Hindlimb muscle (tissue), 1 donor: ENCODE measurements around the gene ZNF772. TPM values are rescaled to one million over a fixed set of nuclear protein-coding genes. Genes with fewer than 3 reads are reported as not detected.
"Not testable (repeated sequence)": the region's sequence is repeated elsewhere in the genome, so short reads cannot be mapped to it uniquely, and the experiment has no call there.

Experiments used
- DNase-seq: peaks from one replicate; pipeline ENCODE4 v3.0.0-alpha.2; 2013
- polyA plus RNA-seq: library from polyadenylated mRNA; unstranded; fragments of 120-200 nt; gene quantifications from one replicate; pipeline ENCODE4 v1.2.1, GENCODE V29; 2013; ENCODE audit not compliant: insufficient read length

ZNF772 gene
- 9.9 TPM for polyA plus RNA-seq

DNA sequence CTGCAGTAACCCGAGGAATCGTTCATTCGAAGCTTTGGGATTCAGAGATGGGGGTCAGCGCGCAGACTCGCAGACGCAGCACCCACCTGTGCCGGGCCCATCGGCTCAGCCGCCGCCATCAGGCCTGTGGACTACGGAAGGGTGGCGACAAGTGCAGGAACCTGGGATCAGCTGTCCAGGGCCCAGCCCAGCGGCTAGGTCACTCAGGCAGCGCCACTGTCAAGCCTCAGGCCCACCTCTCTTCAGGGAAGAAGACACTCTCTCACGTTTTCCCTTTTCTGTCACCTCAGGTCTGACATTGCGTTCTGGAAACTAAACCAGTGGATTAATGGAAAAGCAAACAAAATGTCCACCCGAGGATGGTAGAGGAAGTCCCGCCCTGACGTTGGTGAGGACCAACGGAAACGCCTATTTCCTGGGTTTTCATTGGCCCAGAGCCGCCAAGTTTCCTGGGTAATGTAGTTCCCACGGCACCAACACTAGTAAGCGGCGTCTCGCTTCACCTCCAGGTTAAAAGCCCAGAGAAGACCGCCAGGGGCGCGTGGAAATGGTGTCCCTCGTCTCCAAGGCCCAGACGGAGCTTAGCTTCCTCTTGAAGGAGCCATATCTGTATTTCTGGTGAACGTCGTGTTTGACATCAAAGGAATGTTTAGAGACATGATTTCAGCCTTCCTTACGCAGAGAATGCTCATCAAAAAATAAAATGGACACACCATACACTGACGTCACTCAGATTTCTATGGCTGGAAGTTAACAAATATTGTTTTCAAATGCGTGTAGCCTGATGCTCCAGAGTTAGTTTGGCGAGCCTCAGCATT is at the start of gene ZNF772:
TSS of gene ZNF772 (minus strand) at position 376 of the 818 bp plus-strand sequence. CDS start at position 119, 257 bp downstream.
- DNase-seq = peak; percentile 92

DNA sequence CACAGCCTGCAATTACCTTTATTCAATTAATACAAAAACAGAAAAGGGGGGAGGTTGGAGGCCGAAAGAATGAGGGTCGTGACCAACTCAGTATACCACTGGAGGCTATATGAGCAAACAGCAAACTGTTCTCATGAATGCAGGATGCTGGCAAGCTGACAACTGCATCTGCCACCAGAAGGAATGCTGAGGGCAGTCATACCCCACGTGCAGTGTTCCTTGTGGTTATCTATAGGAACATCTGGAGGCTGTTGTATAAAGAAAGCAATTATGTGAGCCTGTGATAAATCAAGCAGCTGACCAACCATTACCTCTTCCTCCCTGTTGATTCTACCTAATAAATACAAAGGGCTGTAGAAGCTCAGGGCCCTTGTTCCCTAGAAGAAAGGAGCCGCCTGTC is 40.7 kb upstream of the ZNF772 start:
- not testable (repeated sequence) for DNase-seq

DNA sequence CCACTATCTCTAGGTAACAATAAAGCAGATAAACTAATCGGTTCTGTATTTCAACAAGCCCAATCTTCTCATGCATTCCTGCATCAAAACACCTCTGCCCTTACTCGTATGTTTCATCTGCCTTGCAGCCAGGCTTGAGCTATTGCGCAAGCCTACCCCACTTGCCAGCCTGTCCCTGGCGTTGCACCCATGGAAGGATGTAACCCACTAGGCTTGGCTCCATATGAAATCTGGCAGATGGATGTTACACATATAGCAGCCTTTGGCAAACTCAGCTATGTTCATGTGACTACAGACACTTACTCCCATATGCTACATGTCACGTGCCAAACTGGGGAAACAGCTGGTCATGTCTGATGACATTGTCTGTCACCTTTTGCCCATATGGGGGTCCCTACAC is 37.9 kb upstream of the ZNF772 start:
- DNase-seq = no peak

DNA sequence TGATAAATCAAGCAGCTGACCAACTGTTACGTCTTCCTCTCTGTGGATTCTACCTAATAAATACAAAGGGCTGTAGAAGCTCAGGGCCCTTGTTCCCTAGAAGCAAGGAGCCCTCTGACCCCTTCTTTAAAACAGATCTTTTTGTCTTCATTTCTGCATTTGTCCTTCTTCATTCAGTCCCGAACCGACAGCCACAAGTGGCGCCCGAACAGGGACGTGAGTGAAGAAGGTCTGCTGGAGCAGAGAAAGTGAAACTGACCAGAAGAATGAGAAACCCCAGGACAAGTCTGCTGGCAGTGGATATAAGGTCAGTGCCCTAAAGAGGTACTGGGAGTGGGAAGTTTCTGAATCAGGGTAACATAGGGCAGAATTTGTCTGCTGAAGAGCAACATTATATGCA is 35.5 kb upstream of the ZNF772 start:
- DNase-seq = no peak

DNA sequence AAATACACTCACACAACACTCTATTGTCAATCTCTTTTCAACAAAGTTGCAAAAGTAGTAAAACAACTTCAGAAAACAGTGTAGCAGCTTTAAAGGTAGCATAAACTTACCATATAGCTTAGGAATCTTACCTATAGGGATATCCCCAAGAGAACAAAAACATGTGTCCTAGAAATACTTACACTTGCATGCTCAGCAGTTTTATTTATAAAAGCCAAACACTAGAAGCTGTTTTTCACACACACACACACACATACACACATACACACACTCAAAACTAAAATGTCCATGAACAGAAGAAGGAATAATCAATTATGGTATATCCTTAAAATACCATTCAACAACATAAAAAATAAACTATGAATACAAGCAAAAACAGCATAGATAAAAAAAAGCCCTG is 34.1 kb upstream of the ZNF772 start:
- no peak for DNase-seq

DNA sequence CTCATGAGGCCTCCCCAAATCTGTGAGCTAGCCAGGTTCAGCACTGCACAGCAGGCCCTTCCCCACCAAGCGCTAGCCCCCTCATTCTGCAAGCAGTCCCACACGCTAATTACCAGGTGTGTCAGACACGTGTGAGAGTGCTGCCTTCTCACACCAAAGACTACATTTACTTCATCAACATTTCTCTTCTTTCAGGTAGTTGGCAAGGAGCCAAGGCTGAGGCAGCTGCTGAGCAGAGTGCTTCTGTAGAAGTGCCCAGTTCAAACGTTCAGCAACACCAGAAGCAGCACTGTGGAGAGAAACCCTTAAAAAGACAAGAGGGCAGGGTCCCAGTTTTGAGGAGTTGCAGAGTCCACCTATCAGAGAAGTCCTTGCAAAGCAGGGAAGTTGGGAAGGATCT is 28.8 kb upstream of the ZNF772 start:
- no peak for DNase-seq

DNA sequence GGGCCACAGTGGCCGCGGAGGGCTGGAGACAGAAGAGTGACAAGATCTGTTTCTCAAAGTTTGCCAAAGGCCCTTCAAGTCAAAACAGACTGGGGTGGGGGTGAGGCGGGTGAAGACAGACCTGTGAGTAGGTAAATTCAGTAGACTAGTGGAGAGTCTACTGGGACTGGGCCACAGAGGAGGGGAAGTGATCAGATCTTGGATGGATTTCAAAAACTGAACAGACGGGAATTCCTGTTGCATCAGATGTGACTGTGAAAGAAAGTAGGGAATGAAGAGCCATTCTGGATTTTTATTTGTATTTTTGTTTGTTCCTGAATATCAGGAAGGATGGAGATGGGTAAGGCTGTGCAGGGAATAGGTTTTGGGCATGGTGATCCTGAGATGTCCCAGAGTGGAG is 23.0 kb upstream of the ZNF772 start:
- not testable (repeated sequence) for DNase-seq

DNA sequence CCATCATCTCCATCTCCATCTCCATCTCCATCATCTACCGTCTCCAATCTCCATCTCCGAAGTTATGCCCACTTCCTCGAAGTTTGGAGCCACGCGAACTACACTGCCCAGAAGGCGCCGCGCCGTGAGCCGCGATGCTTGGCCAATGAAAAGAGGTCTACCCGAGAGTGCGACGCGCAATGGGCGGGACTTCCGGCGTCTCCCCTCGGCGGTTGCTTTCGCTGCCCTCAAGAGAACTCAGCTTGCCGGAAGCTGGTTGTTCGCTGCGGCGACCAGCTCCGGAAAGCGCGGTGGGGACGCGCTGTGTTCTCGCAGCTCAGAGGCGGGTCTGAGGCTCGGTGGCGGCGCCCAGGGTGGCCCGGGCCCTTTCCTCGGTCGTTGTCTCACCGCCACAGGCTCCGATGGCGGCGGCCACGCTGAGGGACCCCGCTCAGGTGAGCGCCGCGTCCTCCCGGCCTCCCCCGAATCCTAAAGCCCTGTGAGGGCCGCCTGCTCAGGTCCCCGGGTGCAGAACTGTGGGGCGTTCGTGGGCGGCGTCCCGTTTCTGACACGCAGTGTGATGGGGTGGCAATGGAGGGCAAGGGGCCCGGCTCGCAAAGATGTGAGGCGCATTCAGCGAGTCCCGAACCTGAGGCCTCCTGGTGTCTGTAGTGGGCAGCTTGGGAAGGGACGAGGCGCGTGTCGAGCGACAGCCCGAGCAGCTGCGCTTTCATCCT is 22.5 kb upstream of the ZNF772 start, which contains the start of gene ZNF773:
TSS of gene ZNF773 (plus strand) at position 259 of the 716 bp plus-strand sequence. CDS start at position 402, 143 bp downstream.
- DNase-seq = peak; percentile 96

DNA sequence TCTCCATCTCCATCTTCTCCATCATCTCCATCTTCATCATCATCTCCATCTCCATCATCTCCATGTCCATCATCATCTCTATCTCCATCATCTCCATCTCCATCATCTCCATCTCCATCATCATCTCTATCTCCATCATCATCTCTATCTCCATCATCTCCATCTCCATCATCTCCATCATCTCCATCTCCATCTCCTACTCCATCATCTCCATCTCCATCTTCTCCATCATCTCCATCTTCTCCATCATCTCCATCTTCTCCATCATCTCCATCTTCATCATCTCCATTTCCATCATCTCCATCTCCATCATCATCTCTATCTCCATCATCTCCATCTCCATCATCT is 21.9 kb upstream of the ZNF772 start:
- not testable (repeated sequence) for DNase-seq

DNA sequence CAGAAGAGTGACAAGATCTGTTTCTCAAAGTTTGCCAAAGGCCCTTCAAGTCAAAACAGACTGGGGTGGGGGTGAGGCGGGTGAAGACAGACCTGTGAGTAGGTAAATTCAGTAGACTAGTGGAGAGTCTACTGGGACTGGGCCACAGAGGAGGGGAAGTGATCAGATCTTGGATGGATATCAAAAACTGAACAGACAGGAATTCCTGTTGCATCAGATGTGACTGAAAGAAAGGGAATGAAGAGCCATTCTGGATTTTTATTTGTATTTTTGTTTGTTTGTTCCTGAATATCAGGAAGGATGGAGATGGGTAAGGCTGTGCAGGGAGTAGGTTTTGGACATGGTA is 10.9 kb upstream of the ZNF772 start:
- not testable (repeated sequence) for DNase-seq

DNA sequence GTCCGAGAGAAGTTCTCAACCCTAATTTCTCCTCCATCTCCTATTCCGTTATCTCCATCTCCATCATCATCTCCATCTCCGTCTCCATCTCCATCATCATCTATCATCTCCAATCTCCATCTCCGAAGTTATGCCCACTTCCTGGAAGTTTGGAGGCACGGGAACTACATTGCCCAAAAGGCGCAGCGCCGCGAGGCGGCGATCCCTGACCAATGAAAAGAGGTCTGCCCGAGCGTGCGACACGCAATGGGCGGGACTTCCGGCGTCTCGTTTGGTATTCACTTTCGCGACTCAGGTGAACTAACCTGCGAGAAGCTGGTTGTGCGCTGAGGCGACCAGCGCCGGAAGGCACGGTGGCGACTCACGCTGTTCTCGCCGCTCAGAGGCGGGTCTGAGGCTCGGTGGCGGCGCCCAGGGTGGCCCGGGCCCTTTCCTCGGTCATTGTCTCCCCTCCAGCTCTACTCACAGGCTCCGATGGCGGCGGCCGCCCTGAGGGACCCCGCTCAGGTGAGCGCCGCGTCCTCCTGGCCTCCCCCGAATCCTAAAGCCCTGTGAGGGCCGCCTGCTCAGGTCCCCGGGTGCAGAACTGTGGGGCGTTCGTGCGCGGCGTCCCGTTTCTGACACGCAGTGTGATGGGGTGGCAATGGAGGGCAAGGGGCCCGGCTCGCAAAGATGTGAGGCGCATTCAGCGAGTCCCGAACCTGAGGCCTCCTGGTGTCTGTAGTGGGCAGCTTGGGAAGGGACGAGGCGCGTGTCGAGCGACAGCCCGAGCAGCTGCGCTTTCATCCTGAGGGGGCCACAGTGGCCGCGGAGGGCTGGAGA is 10.3 kb upstream of the ZNF772 start, which contains the start of gene ZNF419:
TSS of gene ZNF419 (plus strand) at position 274 of the 822 bp plus-strand sequence. CDS start at position 475, 201 bp downstream.
- peak; percentile 93 for DNase-seq

DNA sequence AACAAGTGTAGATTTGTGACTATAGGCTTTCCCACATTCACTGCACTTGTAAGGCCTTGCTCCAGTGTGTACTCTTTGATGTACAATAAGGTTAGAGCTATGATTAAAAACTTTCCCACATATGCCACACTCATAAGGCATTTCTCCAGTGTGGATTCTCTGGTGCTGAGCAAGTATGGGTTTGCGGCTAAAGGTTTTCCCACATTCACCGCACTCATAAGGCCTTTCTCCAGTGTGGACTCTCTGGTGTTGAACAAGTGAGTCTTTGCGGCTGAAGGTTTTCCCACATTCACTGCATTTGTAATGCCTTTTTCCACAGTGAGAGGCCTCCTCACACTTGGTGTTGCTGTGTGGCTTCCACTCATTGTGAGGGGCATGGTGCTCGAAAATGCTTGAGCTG is 3.7 kb downstream of the ZNF772 start:
- DNase-seq = no peak

DNA sequence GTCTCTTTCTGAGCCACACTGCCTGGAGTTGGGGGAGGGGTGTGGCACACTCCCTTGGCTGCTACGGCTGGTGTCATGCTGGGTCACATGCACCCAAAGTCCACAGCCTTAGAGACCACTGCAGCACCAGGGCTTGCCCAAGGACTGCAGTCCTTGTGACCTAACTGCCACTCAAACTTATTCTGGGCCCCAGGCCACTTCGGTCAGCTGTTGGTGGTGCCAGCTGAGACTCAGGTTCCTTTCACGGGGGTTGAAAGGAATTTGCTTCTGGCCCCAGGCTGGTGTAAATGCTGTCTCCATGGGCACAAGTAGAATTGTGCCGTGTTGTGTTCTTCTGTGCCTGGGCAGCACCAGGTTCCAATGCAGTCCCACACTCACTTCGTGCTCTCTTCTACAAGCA is 10.9 kb downstream of the ZNF772 start:
- DNase-seq = no peak

DNA sequence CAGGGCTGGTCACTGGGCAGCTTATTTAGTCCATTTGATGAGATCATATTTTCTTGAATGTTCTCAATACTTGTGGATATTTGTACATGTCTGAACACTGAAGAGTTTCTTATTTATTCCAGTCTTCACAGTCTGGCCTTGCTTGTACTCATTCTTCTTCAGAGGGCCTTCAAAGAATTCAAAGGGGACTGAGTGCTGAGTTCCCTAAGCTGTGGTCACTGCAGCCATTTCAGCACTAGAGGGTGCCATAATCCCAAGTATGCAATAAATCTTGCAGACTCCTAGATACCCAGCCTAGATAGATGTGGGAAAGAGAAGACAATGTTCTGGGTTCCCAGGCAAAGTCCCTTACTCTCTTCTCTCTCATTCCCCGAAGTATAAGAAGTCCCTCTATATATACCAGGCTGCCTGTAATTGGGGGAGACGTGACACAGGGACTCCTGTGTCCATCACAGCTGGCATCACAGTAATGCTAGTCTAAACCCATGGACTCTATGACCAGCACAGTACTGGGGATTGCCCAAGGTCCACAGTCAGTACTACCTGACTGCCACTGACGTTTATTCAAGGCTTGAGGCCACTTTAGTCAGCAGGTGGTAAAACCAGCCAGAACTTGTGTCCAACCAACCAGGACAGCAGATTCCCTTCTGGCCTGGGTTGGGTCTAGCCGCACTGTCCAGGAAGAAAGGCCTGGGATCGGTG is 11.5 kb downstream of the ZNF772 start:
- no peak for DNase-seq

DNA sequence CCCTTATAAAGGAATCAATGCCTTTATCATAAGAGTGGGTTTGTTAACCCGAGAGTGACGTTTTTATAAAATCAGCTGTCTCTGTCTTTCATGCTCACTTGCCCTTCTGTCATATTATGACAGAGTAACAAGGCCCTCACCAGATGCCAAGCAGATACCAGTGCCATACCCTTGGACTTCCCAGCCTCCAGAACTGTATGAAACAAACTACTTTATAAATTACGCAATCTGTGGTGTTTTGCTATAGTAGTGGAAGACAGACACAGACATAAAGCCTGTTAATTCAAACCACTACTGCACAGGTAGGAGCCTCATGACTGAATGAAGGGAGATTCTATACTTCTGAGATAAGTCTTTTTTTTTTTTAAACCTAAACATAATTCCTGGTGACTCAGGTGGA is 25.1 kb downstream of the ZNF772 start:
- no peak for DNase-seq

DNA sequence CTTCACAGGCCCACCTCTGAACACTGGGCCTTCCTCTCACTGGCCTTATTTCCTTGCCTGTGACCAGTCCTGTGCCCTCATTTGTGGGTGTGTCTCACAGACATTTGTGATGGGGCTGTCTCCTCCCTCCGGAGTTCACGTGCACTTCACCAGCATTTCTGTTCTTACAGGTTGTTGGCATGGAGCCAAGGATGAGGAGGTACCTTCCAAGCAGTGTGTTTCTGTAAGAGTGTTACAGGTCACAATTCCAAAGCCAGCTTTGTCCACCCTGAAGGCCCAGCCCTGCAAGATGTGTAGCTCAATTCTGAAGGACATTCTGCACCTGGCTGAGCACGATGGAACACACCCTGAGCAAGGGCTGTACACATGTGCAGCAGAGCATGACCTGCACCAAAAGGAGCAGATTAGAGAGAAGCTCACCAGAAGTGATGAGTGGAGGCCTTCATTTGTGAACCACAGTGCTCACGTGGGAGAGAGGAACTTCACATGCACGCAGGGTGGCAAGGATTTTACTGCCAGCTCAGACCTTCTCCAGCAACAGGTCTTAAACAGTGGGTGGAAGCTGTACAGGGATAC is 34.2 kb downstream of the ZNF772 start:
- no peak for DNase-seq

DNA sequence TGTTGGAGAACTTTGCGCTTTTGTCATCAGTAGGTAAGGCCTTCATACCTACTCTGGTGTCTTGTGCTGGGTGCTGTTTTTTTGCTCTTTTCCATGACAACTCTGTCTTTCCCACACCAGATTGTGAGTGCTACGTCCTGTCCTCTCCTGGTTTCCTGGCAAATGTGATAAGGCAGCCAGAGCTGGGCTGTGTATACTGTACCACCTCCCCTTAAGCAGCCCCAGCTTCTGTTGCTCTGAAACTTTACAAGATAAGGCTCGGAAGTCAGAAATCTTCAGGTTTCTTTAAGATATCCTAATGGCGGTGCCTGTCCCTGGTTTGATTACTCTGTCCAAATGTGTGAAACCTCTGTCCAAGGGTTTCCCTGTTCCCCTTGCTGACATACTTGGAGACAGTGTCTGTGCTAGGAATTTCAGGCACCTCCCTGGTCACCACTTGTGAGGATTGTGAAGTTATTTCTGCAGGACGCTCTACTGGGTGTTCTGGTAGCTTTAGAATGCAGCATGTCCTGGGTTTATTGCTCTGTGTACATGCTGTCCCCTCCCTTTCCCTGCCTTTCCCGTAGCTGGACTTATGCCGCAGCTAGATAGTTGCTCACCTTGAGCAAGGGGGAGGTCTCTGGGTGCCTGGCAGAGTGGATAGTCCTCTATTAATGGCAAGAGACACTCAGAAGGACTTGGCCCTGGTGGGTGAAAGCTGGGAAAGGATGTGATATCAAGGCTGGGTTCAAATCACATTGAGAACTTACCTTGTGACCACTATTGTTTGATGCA is 35.2 kb downstream of the ZNF772 start:
- DNase-seq = no peak

DNA sequence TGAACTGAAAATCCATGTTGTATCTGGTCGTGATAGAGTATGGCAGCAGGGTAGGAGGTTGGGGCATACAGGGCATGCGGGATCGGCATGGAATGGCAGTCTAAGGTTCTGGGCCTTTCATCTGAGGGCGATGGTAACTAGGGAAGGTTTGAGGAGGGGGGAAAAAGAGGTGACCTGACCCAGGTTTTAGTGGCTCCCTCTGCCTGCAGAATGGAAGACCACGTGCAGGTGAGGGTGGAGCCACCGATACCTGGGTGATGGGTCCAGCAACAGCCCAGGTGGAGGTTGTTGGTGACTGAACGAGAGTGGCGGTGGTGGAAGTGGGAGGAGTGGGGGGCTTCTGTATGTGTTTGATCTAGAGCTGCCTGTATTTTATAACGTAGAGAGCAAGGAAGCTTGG is 38.4 kb downstream of the ZNF772 start:
- no peak for DNase-seq

DNA sequence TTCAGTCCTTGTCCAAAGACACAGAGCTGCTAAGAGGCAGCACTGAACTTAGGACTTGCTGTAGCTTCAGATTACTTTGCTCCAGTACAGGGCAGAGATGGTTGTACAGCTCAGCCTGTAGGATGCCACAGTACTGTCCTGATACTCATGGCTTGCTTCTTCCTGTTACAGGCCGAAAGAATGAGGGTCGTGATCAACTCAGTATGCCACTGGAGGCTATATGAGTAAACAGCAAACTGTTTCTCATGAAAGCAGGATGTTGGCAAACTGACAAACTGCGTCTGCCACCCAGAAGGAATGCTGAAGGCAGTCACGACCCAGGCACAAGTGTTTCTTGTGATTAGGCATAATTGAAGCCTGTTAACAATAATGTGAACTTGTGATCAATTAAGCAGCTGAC is 39.4 kb downstream of the ZNF772 start:
- DNase-seq = no peak

DNA sequence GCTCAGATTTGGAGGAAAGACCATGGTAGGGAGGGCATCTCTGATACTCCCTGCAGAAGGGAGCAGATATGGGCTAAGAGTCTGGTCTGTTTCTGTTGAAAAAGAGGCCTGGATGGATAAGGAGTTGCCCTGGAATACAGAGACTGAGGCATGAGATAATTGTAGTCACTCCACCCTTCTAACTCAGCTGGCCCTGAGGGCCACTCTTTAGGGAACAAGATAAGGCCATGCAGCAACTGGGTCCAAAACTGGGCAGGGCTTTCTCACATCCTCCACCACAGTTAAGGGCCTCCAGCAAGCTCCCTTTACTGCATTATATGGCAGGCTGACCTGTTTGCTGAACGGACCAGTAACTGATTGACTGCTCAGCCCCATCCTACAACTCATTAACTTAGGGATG is 40.9 kb downstream of the ZNF772 start:
- DNase-seq = no peak
